Activated B cell treated with CpG ODN at 0.5 μM for 24 hours (primary cell): ENCODE data around the gene MYO16. TPM values are rescaled to one million over a fixed set of nuclear protein-coding genes. Genes with fewer than 3 reads are reported as not detected.

Source experiments
- ATAC-seq: fragments of 200-7000 bp; cut with Tn5 transposase; one replicate; pipeline ENCODE4 v1.10.0; 2021; ENCODE audit warnings: low read depth, mild to moderate bottlenecking, moderate library complexity
- CTCF ChIA-PET: fragments of 350-600 bp; sonication (Branson Sonifier 250); formaldehyde crosslinking; loops from one replicate; lab custom pipeline; 2021; ENCODE audit warnings: antibody characterized with exemption; lab: Charles Lee
- POLR2A ChIA-PET: fragments of 350-600 bp; sonication (Branson Sonifier 250); formaldehyde crosslinking; loops from one replicate; lab custom pipeline; 2021; ENCODE audit warnings: antibody characterized with exemption; lab: Charles Lee
- DNase-seq: peaks from one replicate; pipeline ENCODE4 v3.0.0; 2022
- H3K27ac Mint-ChIP-seq: one replicate; pipeline ENCODE4 v1.8.0; 2020; ENCODE audit warnings: mixed read lengths
- H3K27me3 Mint-ChIP-seq: one replicate; pipeline ENCODE4 v1.8.0; 2021; ENCODE audit warnings: mixed read lengths
- H3K36me3 Mint-ChIP-seq: one replicate; pipeline ENCODE4 v1.8.0; 2021; ENCODE audit warnings: low read depth, mixed read lengths
- H3K4me1 Mint-ChIP-seq: one replicate; pipeline ENCODE4 v1.8.0; 2021; ENCODE audit warnings: mixed read lengths
- H3K4me3 Mint-ChIP-seq: one replicate; pipeline ENCODE4 v1.8.0; 2020; ENCODE audit warnings: mild to moderate bottlenecking, mixed read lengths
- H3K9me3 Mint-ChIP-seq: one replicate; pipeline ENCODE4 v1.8.0; 2020; ENCODE audit warnings: mixed read lengths
- CTCF ChIP-seq: fragments of 200-600 bp; IDR thresholded peaks from one replicate; pipeline ENCODE4 v1.8.0; 2022; ENCODE audit warnings: antibody characterized with exemption, mild to moderate bottlenecking
- intact Hi-C: fragments of 100-400 bp; cut with micrococcal nuclease; formaldehyde crosslinking; loops from one replicate; pipeline ENCODE4 v1.15.1; 2024
- total RNA-seq: library from RNA; stranded (reverse); gene quantifications from 2 replicates; pipeline ENCODE4 v1.2.3, GENCODE V29; 2022

The MYO16 gene
- total RNA-seq, 1 donor from 2014 or later, result not detected

DNA sequence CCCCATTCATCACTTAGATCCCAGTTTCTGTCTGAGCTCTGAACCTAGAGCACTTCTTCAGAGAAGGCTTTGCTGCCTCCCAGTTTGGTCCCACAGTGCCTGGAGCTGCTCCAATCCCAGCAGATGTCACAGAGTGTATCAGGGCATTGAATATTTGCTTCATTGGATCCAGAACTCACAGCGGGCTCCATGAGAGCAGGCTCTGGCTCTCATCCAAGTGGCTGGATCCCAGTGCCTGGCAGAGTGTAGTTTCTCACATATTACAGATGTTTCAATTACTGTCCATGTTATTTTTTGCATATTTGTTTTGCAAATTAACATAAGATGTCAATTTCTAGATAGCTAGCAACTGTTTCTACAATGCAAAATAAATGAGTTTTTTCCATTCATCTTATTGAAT is 50.6 kb downstream of the MYO16 start:
- POLR2A ChIA-PET, result no interaction called here
- DNase-seq, result no peak
- Mint-ChIP-seq H3K4me3 (no peak overlapping the region), H3K9me3 (no peaks in the 10 kb centered on the region), H3K4me1 (no peaks in the 10 kb centered on the region), H3K36me3 (no peaks in the 10 kb centered on the region), H3K27me3 (no peaks in the 10 kb centered on the region), H3K27ac (no peak overlapping the region)
- CTCF ChIA-PET, result no interaction called here
- intact Hi-C loops, result no loop called here
- TF ChIP-seq CTCF, result no peak
- no peak for ATAC-seq

DNA sequence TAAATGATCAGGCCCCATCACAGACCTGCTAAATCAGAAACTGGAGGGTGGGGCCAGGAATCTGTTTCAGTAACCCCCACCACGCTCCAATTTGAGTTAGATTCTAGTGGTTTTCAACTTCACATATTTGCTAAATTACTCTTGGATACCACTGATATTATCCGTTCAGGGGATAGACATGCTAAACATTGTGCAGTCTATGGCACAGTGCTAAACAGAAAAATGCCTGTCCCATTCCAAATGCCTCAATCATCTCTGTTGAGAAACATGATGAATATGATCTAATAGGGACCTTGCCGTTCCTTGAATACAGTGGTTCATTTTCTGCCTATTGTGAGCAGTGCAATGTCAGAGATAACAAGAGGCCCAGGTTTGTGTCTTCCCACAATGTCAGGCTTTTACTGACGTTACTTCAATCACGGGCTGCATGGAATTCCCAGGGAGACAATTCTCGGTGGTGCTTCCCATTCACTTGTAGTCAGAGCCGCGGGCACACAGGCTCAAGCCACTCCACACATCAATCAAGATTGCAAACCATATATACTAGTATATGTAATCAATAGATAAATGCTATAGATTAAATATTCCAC is 52.7 kb downstream of the MYO16 start:
- POLR2A ChIA-PET, result no interaction called here
- H3K4me1 Mint-ChIP-seq, result no peaks in the 10 kb centered on the region
- no peak for ATAC-seq
- TF ChIP-seq CTCF, result no peak
- no peaks in the 10 kb centered on the region for H3K27me3 Mint-ChIP-seq
- H3K9me3 Mint-ChIP-seq, result no peaks in the 10 kb centered on the region
- H3K4me3 Mint-ChIP-seq, result no peak overlapping the region
- H3K27ac Mint-ChIP-seq, result no peak overlapping the region
- H3K36me3 Mint-ChIP-seq, result no peaks in the 10 kb centered on the region
- no peak for DNase-seq
- intact Hi-C loops, result no loop called here
- CTCF ChIA-PET, result no interaction called here

- Mint-ChIP-seq H3K4me3 (no peak overlapping the region), H3K27ac (no peak overlapping the region), H3K36me3 (no peaks in the 10 kb centered on the region), H3K4me1 (no peaks in the 10 kb centered on the region), H3K9me3 (no peaks in the 10 kb centered on the region), H3K27me3 (no peaks in the 10 kb centered on the region)
- intact Hi-C loops, result no loop called here
- no peak for TF ChIP-seq CTCF
- no peak for ATAC-seq
- POLR2A ChIA-PET, result no interaction called here
- DNase-seq, result no peak
- CTCF ChIA-PET, result no interaction called here
These were observed 53.3 kb downstream of the MYO16 start for GRCh38 chr13:108682714-108683113.

GRCh38 chr13:108686027-108686426 is 56.6 kb downstream of the MYO16 start:
- ChIA-PET CTCF (no interaction called here), POLR2A (no interaction called here)
- no peak overlapping the region for H3K4me3 Mint-ChIP-seq
- no peaks in the 10 kb centered on the region for H3K4me1 Mint-ChIP-seq
- DNase-seq (no peak), ATAC-seq (no peak)
- H3K9me3 Mint-ChIP-seq, result no peaks in the 10 kb centered on the region
- H3K36me3 Mint-ChIP-seq, result no peaks in the 10 kb centered on the region
- intact Hi-C loops, result no loop called here
- TF ChIP-seq CTCF, result no peak
- no peak overlapping the region for H3K27ac Mint-ChIP-seq
- H3K27me3 Mint-ChIP-seq, result no peaks in the 10 kb centered on the region

- POLR2A ChIA-PET, result no interaction called here
- CTCF ChIA-PET, result no interaction called here
- no peaks in the 10 kb centered on the region for H3K9me3 Mint-ChIP-seq
- H3K36me3 Mint-ChIP-seq, result no peaks in the 10 kb centered on the region
- no peak for DNase-seq
- intact Hi-C loops, result no loop called here
- H3K4me3 Mint-ChIP-seq, result no peak overlapping the region
- no peak overlapping the region for H3K27ac Mint-ChIP-seq
- no peak for TF ChIP-seq CTCF
- H3K4me1 Mint-ChIP-seq, result no peaks in the 10 kb centered on the region
- ATAC-seq, result no peak
- H3K27me3 Mint-ChIP-seq, result no peaks in the 10 kb centered on the region
These were observed 61.3 kb downstream of the MYO16 start for GRCh38 chr13:108690726-108691125.
